H1 (cell line): ENCODE data around the gene STEAP2. TPM values are rescaled to one million over a fixed set of nuclear protein-coding genes. Genes with fewer than 3 reads are reported as not detected.

Experiments
- HDAC6 ChIP-seq: IDR thresholded peaks from one replicate; pipeline ENCODE4 v1.7.1; 2012; ENCODE audit warnings: low read depth, mild to moderate bottlenecking, inconsistent platforms, low read length, moderate library complexity
- RBBP5 ChIP-seq: IDR thresholded peaks from 2 replicates; pipeline ENCODE4 v1.7.1; 2012; ENCODE audit warnings: low read depth, mild to moderate bottlenecking, inconsistent platforms, low read length, moderate library complexity, borderline replicate concordance
- SAP30 ChIP-seq: fragments of 300-600 bp; sonication (generic); IDR thresholded peaks from 2 replicates; pipeline ENCODE4 v1.7.1; 2012; ENCODE audit warnings: low read length, moderate library complexity, mild to moderate bottlenecking, inconsistent platforms; ENCODE audit not compliant: insufficient read depth, insufficient replicate concordance
- SP2 ChIP-seq: IDR thresholded peaks from 2 replicates; pipeline ENCODE4 v1.6.1; 2012; ENCODE audit warnings: mild to moderate bottlenecking, low read length, inconsistent platforms
- SUZ12 ChIP-seq: fragments of 200-600 bp; sonication (generic); IDR thresholded peaks from 2 replicates; pipeline ENCODE4 v1.6.1; 2012; ENCODE audit warnings: mild to moderate bottlenecking, inconsistent platforms, low read length, moderate library complexity, mixed read lengths
- TAF7 ChIP-seq: optimal IDR thresholded peaks from 2 replicates; pipeline ENCODE3; 2011; ENCODE audit warnings: low read depth, mild to moderate bottlenecking, inconsistent platforms, low read length, moderate library complexity, borderline replicate concordance
- polyA plus RNA-seq, 7 experiments: library from polyadenylated mRNA; depleted of rRNA in 3 of 7; stranded (reverse) in 5 of 7; unstranded in 2 of 7; fragments of >200 nt in 5 of 7; fragments of 200-250 nt in 2 of 7; gene quantifications; 1 replicate in 5 of 7; 2 replicates in 1 of 7; 4 replicates in 1 of 7; pipeline versions ENCODE4 v1.2.1 to v1.2.3, GENCODE V29; 2011 to 2013; ENCODE audit warnings: missing spikeins in 2 of 7, mixed read lengths in 2 of 7
- total RNA-seq: library from RNA; stranded (reverse); fragmentation: NEBNext Ultra II Directional; extraction: Animal tissue kit (Norgen Biotek cat#: 25700); gene quantifications from 2 replicates; pipeline ENCODE4 v1.2.1, GENCODE V29; 2021
- TF ChIP-seq, protein P1 (sequence below): IDR thresholded peaks from 2 replicates; pipeline ENCODE4 v1.6.1; 2012; ENCODE audit warnings: inconsistent platforms

Gene STEAP2
- total and polyA plus RNA-seq, 2 of the 8 experiments (the other 6 are each of a cell fraction or from before 2014, with no cell fraction given), result 13.4 to 18.4 TPM

DNA sequence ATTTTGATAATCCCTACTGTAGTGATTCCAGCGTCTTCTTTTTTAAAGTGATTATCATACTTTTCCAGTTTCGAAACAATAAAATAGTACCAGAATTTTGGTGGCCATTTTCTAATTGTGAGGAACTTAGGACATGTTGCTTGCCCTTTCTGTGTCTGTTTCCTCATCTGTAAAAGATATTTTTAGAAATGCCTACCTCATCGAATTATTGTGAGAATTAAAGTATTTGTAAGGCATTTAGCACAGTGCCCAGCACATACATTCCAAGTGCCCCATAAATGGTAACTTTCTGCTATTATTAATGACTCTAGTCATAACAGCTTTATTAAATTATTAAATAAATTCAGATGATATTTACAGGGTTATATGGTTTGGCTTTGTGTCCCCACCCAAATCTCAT is 37.2 kb downstream of the STEAP2 start (continued):
- TF ChIP-seq RBBP5, result no peak
- TF ChIP-seq, protein P1, sequence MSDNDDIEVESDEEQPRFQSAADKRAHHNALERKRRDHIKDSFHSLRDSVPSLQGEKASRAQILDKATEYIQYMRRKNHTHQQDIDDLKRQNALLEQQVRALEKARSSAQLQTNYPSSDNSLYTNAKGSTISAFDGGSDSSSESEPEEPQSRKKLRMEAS, result no peak
- no peak for TF ChIP-seq SUZ12
- TF ChIP-seq SAP30, result no peak
- TF ChIP-seq TAF7, result no peak
- TF ChIP-seq HDAC6, result no peak
- no peak for TF ChIP-seq SP2
